HepG2 (cell line): Measurements from ENCODE around the gene CRY1. TPM values are rescaled to one million over a fixed set of nuclear protein-coding genes. Genes with fewer than 3 reads are reported as not detected.
A peak's percentile ranks its signal among the peaks of the same experiment; 100 is the strongest.

ENCODE experiments used
- ADNP ChIP-seq: sonication (generic); formaldehyde crosslinking; IDR thresholded peaks from 2 replicates; pipeline ENCODE4 v1.4.0; 2020; ENCODE audit warnings: missing genetic modification reagents
- AKNA ChIP-seq: sonication (generic); formaldehyde crosslinking; IDR thresholded peaks from 2 replicates; pipeline ENCODE4 v1.4.0; 2020; ENCODE audit warnings: missing genetic modification reagents, borderline replicate concordance
- ARID2 ChIP-seq: sonication (generic); formaldehyde crosslinking; IDR thresholded peaks from 2 replicates; pipeline ENCODE4 v1.8.1; 2022; ENCODE audit warnings: mild to moderate bottlenecking, missing genetic modification reagents, borderline replicate concordance
- CEBPB ChIP-seq: IDR thresholded peaks from 2 replicates; pipeline ENCODE4 v1.6.1; 2011; ENCODE audit warnings: low read depth, low read length, improper control_type of control experiment, borderline replicate concordance
- CENPBD1 ChIP-seq: sonication (generic); formaldehyde crosslinking; IDR thresholded peaks from 2 replicates; pipeline ENCODE4 v1.8.0; 2022; ENCODE audit warnings: missing genetic modification reagents, low read depth, mild to moderate bottlenecking, borderline replicate concordance
- HOXA7 ChIP-seq: sonication (generic); formaldehyde crosslinking; IDR thresholded peaks from 2 replicates; pipeline ENCODE4 v1.8.1; 2022; ENCODE audit warnings: mild to moderate bottlenecking, missing genetic modification reagents, moderate library complexity
- KLF15 ChIP-seq: sonication (generic); formaldehyde crosslinking; IDR thresholded peaks from 2 replicates; pipeline ENCODE4 v1.8.1; 2023; ENCODE audit warnings: borderline replicate concordance, mild to moderate bottlenecking, inconsistent platforms, missing genetic modification reagents, mixed read lengths
- KMT2A ChIP-seq: sonication (generic); formaldehyde crosslinking; IDR thresholded peaks from 2 replicates; pipeline ENCODE4 v1.4.0; 2020; ENCODE audit warnings: missing genetic modification reagents
- KMT2B ChIP-seq: IDR thresholded peaks from 2 replicates; pipeline ENCODE4 v1.6.1; 2016; ENCODE audit warnings: missing genetic modification reagents, missing compliant biosample characterization
- MED13 ChIP-seq: sonication (generic); formaldehyde crosslinking; IDR thresholded peaks from 2 replicates; pipeline ENCODE4 v1.5.0; 2020; ENCODE audit warnings: missing genetic modification reagents
- PRDM4 ChIP-seq: sonication (generic); formaldehyde crosslinking; IDR thresholded peaks from 2 replicates; pipeline ENCODE4 v1.9.0; 2021; ENCODE audit warnings: missing genetic modification reagents, borderline replicate concordance
- RXRB ChIP-seq: IDR thresholded peaks from 2 replicates; pipeline ENCODE4 v1.6.1; 2016; ENCODE audit warnings: borderline replicate concordance, missing genetic modification reagents, missing compliant biosample characterization
- SETDB1 ChIP-seq: sonication (generic); formaldehyde crosslinking; IDR thresholded peaks from 2 replicates; pipeline ENCODE4 v1.5.1; 2020; ENCODE audit warnings: missing genetic modification reagents, mild to moderate bottlenecking, borderline replicate concordance
- SRY ChIP-seq: sonication (generic); formaldehyde crosslinking; IDR thresholded peaks from 2 replicates; pipeline ENCODE4 v1.8.0; 2022; ENCODE audit warnings: mild to moderate bottlenecking, missing genetic modification reagents
- TEAD3 ChIP-seq: optimal IDR thresholded peaks from 2 replicates; pipeline ENCODE3; 2016; ENCODE audit warnings: borderline replicate concordance
- ZNF33A ChIP-seq: sonication (generic); formaldehyde crosslinking; IDR thresholded peaks from 2 replicates; pipeline ENCODE4 v1.5.1; 2020; ENCODE audit warnings: missing genetic modification reagents, mild to moderate bottlenecking, moderate library complexity, borderline replicate concordance
- ZNF562 ChIP-seq: sonication (generic); formaldehyde crosslinking; IDR thresholded peaks from 2 replicates; pipeline ENCODE4 v1.8.0; 2022; ENCODE audit warnings: missing genetic modification reagents, borderline replicate concordance
- ZNF589 ChIP-seq: sonication (generic); formaldehyde crosslinking; conservative IDR thresholded peaks from 2 replicates; pipeline ENCODE4 v1.8.0; 2022; ENCODE audit warnings: mild to moderate bottlenecking, moderate library complexity, missing genetic modification reagents
- ZNF841 ChIP-seq: sonication (generic); formaldehyde crosslinking; IDR thresholded peaks from 2 replicates; pipeline ENCODE4 v1.8.1; 2023; ENCODE audit warnings: missing genetic modification reagents, borderline replicate concordance
- ZNF879 ChIP-seq: sonication (generic); formaldehyde crosslinking; IDR thresholded peaks from 2 replicates; pipeline ENCODE4 v1.8.1; 2023; ENCODE audit warnings: missing genetic modification reagents
- ZSCAN29 ChIP-seq: sonication (generic); formaldehyde crosslinking; conservative IDR thresholded peaks from 2 replicates; pipeline ENCODE4 v1.4.0; 2020; ENCODE audit warnings: mild to moderate bottlenecking, missing genetic modification reagents
- polyA plus RNA-seq, 8 experiments: library from polyadenylated mRNA; depleted of rRNA in 3 of 8; stranded (reverse) in 7 of 8; unstranded in 1 of 8; fragments of >200 nt; fragmentation: Illumina TruSeq in 4 of 8; extraction: Trizol in 4 of 8; gene quantifications; 2 replicates each; pipeline versions ENCODE4 v1.2.1 to v1.2.3, GENCODE V29; 2011 to 2016; ENCODE audit warnings: low read depth in 4 of 8, missing spikeins in 1 of 8, mixed read lengths in 1 of 8; ENCODE audit not compliant: insufficient read depth in 1 of 8
- total RNA-seq, 5 experiments: library from RNA; depleted of rRNA; stranded (reverse); fragments of >200 nt; fragmentation: Illumina TruSeq; extraction: Trizol; gene quantifications; 2 replicates each; pipeline ENCODE4 v1.2.3, GENCODE V29; 2016; ENCODE audit warnings: low read depth in 1 of 5

The CRY1 gene
- total and polyA plus RNA-seq, 2 of the 13 experiments (the other 11 are each of a cell fraction or from before 2014, with no cell fraction given): 11.4 to 13.9 TPM

GRCh38 chr12:106954462-106955376, 138.6 kb downstream of the CRY1 start (continued):
- TF ChIP-seq ZNF589 (CRISPR knock-in tag) (peak; percentile 64; the same call in 1 of the 2 replicates), PRDM4 (no peak), SETDB1 (CRISPR knock-in tag) (0 out of 2 replicates have a peak, but pooled peaks have one; percentile 22), ZNF562 (CRISPR knock-in tag) (0 out of 2 replicates have a peak, but pooled peaks have one; percentile 38), CEBPB (0 out of 2 replicates have a peak, but pooled peaks have one; percentile 7), ARID2 (CRISPR knock-in tag) (no peak), ZNF33A (CRISPR knock-in tag) (no peak; the same call in 1 of the 2 replicates), HOXA7 (CRISPR knock-in tag) (peak; percentile 88; the same call in 1 of the 2 replicates), CENPBD1 (CRISPR knock-in tag) (no peak), ADNP (CRISPR knock-in tag) (no peak), MED13 (CRISPR knock-in tag) (no peak), SRY (0 out of 2 replicates have a peak, but pooled peaks have one; percentile 9), KLF15 (CRISPR knock-in tag) (no peak), ZSCAN29 (CRISPR knock-in tag) (no peak), ZNF841 (CRISPR knock-in tag) (0 out of 2 replicates have a peak, but pooled peaks have one; percentile 64), RXRB (CRISPR knock-in tag) (no peak), AKNA (CRISPR knock-in tag) (0 out of 2 replicates have a peak, but pooled peaks have one; percentile 62), ZNF879 (CRISPR knock-in tag) (no peak), KMT2B (CRISPR knock-in tag) (no peak), TEAD3 (no peak), KMT2A (no peak)
